HAP-1 (cell line): ENCODE data around the gene AACS.

Experiments used
- DNase-seq, 2 experiments: peaks; one replicate each; pipeline ENCODE4 v3.0.0-alpha.2; 2016 to 2020; ENCODE audit warnings: low spot score in 2 of 2
- H3K27me3 ChIP-seq: fragments of 250-450 bp; sonication (Bioruptor Pico); 2 replicates; pipeline ENCODE4 v1.5.1; 2020; ENCODE audit warnings: low read depth, mild to moderate bottlenecking, moderate library complexity
- H3K36me3 ChIP-seq: fragments of 250-450 bp; sonication (Bioruptor Pico); replicated peaks from 2 replicates; pipeline ENCODE4 v1.5.1; 2020; ENCODE audit warnings: mild to moderate bottlenecking
- H3K4me1 ChIP-seq: fragments of 250-450 bp; sonication (Bioruptor Pico); 2 replicates; pipeline ENCODE4 v1.5.1; 2020; ENCODE audit warnings: mild to moderate bottlenecking
- H3K4me3 ChIP-seq: fragments of 250-450 bp; sonication (Bioruptor Pico); 2 replicates; pipeline ENCODE4 v1.5.1; 2020; ENCODE audit warnings: mild to moderate bottlenecking, moderate library complexity
- H3K9me3 ChIP-seq: fragments of 250-450 bp; sonication (Bioruptor Pico); 2 replicates; pipeline ENCODE4 v1.5.1; 2020; ENCODE audit warnings: mild to moderate bottlenecking, moderate library complexity
- in situ Hi-C: fragments of 300-500 bp; cut with MboI; formaldehyde crosslinking; loops from 3 replicates; pipeline ENCODE4 v1.14.3; 2020; ENCODE audit warnings: low sequenced_read_pairs, inconsistent platforms, mixed read lengths

AACS gene

DNA sequence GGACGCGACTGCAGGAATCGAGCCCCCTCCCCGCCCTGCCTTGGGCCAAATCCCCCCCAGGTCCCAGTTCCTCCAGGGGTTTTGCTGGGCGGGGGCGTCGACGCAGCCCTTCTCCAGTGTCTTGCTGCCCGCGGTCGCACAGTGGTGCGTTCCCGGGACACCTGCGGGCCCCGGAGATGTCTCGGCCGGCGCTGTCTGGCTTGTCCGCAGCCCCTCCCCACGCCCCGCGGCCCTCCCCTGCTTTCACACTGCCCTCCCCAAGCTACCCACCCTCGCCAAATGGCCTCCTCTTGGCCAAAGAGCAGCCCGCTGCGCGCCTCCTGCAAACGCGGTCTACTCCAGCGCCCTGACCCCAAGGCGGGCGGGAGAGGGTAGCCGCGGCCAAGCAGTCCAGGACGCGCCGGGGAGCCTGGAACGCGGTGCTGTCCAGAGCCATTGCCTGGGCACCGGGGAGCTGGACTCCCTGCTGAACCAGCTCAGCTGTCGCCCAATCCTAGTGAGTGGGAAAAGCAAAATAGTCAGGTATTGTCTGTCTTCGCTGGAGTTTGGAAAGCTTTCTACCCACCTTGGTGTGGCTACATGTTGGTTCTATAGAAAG is 122.0 kb downstream of the AACS start:
- no peaks in the 10 kb centered on the region for H3K9me3 ChIP-seq
- H3K4me3 ChIP-seq: no peak overlapping the region; the same call in 1 of the 2 replicates
- peaks cover 35% of the 10 kb centered on the region for H3K27me3 ChIP-seq
- DNase-seq: no peak
- H3K36me3 ChIP-seq: no peaks in the 10 kb centered on the region
- no peaks in the 10 kb centered on the region; the same call in 1 of the 2 replicates for H3K4me1 ChIP-seq
- in situ Hi-C loops: loop anchor here (10.0 kb wide), 1 partner anchor 208 kb away; no protein-coding TSS in a partner anchor

DNA sequence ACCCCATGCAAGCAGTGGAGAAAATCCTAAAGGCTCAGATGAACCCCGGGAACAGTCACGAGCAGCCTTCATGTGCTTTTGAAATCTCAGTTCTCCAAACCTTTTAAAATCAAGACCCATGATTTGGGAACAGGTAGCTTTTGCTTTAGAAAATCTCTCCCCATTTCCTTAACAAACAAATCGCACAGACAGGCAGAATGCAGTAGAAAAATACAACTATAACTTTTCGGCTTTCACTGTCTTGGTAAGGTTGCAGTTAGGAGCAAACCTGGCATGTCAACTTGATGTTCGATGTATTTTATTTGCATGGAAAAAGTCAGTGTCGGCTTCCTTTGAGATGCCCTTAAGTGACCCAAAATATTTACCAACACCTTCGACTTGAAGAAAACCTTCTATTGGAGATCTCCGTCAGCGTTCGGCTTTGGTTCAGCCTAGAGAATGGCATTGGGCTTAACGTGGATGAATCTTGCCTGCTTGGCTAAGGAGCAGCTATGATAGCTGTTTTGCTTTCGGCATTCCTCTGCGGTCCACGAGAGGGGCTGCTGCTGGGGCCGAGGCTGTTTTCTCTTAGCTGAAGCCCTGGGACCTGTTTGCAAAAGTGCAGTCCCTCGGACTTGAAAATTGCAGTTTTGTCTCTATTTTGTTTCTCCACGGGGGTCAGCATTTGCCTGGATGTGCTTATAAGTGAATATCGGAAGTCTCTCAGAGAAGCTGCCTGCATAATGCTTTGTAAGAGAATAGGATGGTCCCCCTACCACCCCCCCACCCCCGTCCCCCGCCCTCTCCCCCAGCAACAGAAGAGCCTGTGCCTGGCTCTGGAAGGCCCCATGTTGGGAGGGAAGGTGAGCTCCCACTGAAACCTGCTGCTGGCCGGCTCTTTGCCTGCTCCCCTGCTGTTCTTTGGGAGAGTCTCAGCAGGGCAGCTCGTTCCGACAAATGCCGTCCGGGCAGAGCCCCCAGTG is 122.8 kb downstream of the AACS start:
- Histone ChIP-seq H3K4me1 (no peaks in the 10 kb centered on the region; the same call in 1 of the 2 replicates), H3K4me3 (no peak overlapping the region), H3K36me3 (no peaks in the 10 kb centered on the region), H3K9me3 (no peaks in the 10 kb centered on the region), H3K27me3 (peaks cover 35% of the 10 kb centered on the region)
- in situ Hi-C loops: loop anchor here (10.0 kb wide), 1 partner anchor 207 kb away; no protein-coding TSS in a partner anchor
- DNase-seq: no peak

DNA sequence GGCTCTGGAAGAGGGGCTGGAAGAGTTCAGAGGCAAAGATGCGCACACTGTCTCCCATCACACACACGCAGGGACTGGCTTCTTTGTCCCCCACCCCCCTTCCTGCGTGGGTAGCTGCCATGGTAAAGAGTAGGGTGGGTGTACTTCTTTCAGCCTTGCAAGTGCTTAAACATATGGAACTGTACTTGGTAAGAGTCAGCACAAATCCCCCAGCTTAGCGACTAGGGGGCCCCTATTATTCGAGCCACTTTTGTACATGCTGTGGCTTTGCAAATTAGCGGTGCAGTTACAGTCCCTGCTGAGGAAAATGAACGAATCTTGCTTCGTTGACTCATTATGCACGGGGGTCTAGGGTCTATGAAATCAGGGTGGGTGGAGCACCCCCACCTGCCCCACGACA is 123.8 kb downstream of the AACS start:
- no peak for DNase-seq
- in situ Hi-C loops: loop anchor here (10.0 kb wide), 1 partner anchor 206 kb away; no protein-coding TSS in a partner anchor
- Histone ChIP-seq H3K36me3 (no peaks in the 10 kb centered on the region), H3K9me3 (no peaks in the 10 kb centered on the region), H3K27me3 (peaks cover 39% of the 10 kb centered on the region), H3K4me3 (no peak overlapping the region), H3K4me1 (no peaks in the 10 kb centered on the region)

DNA sequence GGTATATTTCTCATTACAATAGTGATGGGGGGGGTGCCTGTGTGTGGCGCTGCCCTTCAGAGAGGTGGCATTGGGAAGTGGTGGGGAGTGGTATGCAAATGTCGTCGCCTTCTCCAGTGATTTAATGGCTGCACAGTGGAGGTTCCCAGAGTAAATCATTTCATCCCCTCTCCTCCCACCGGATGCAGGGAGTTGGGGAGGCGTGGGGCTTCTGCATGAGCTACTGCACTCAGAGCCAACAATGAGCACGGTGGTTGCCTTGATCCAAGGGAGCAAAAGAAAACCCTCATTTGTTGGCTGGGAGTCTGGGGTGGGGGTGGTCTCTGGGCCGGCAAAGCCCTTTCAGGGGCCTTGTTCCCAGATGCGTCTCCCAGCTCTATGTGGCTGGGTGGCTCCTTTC is 124.3 kb downstream of the AACS start:
- in situ Hi-C loops: loop anchor here (10.0 kb wide), 1 partner anchor 205 kb away; no protein-coding TSS in a partner anchor
- Histone ChIP-seq H3K4me3 (no peak overlapping the region), H3K9me3 (no peaks in the 10 kb centered on the region), H3K4me1 (no peaks in the 10 kb centered on the region), H3K27me3 (peaks cover 39% of the 10 kb centered on the region), H3K36me3 (no peaks in the 10 kb centered on the region)
- DNase-seq: no peak

DNA sequence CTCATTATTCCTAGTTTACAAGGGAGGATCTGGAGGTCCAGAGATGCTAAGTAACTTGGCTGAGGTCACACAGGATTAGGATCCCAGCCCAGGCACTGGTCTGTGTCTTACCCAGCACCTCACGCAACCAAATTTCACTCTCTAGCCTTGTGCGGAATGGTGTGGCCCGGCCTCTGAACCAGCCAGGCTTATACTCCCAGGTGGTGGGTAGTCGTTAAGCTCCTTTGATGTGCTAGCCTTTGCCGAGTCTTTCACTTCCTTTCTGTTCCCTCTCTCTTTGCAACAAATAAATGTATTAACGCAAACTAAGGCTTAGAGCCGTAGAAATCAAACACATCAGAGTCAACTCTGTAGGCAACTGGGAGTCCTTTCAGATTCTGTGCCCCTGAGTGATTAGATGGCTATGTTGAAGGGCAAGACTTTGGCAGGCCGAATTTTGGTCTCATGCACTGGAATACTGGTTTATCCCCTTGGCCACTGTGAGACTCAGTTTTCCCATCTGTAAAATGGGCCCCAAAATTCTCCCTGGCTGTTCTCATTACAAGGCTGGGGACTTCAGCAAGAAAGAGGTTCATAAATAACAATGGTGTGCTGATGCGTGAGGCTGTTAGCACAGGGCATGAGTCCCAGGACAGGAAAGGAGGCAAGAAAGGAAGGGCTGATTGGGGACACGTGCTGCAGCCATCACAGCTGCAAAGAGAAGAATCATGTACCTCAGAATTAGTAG is 126.3 kb downstream of the AACS start:
- in situ Hi-C loops: no loop called here
- DNase-seq: no peak
- Histone ChIP-seq H3K4me1 (no peaks in the 10 kb centered on the region), H3K36me3 (no peaks in the 10 kb centered on the region), H3K9me3 (no peaks in the 10 kb centered on the region), H3K4me3 (no peak overlapping the region), H3K27me3 (peaks cover 39% of the 10 kb centered on the region)

DNA sequence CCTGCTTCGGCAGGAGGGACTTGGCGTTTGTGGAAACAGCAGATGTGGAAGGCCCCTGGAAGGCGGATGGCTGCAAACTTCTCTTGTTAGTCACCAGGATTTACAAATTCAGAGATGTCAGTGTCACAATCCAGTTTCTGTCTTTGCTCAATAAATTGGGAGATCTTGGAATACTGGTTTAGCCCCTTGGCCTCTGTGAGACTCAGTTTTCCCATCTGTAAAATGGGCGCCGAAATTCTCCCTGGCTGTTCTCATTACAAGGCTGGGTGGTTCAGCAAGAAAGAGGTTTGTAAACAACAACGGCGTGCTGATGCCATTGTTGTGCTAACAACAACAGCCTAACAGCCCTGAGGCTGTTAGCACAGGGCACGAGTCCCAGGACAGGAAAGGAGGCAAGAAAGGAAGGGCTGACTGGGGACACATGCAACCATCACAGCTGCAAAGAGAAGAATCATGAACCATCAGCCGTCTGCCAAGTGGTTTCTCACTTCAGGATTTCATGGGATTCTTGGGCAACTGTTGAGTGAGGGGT is 127.5 kb downstream of the AACS start:
- no peaks in the 10 kb centered on the region for H3K9me3 ChIP-seq
- in situ Hi-C loops: no loop called here
- H3K4me1 ChIP-seq: no peaks in the 10 kb centered on the region
- H3K4me3 ChIP-seq: no peak overlapping the region
- no peaks in the 10 kb centered on the region for H3K36me3 ChIP-seq
- DNase-seq: no peak
- peaks cover 28% of the 10 kb centered on the region for H3K27me3 ChIP-seq
